ENCODE results near the gene SNPH.

GRCh38 chr20:1307571-1307971 lies 41.5 kb downstream of the SNPH start:
- no peak for TF ChIP-seq EP300 (IDR thresholded peaks at IDR 0.05; ENCODE audit: borderline replicate concordance)
- TF ChIP-seq TEAD4 (IDR thresholded peaks at IDR 0.05): no peak
- no peak for TF ChIP-seq MAX (IDR thresholded peaks at IDR 0.05)
- no peak for TF ChIP-seq RAD21 (IDR thresholded peaks at IDR 0.05; ENCODE audit: low read depth)
- TF ChIP-seq ZBTB7A (IDR thresholded peaks at IDR 0.05; ENCODE audit: low read depth): no peak
- no peak for TF ChIP-seq TAF1 (IDR thresholded peaks at IDR 0.05; ENCODE audit: low read depth)
- TF ChIP-seq REST (IDR thresholded peaks at IDR 0.05; ENCODE audit: low read depth): no peak
- TF ChIP-seq YY1 (IDR thresholded peaks at IDR 0.05; ENCODE audit: low read depth): no peak
- TF ChIP-seq EGR1 (IDR thresholded peaks at IDR 0.05): no peak
- no peak for TF ChIP-seq CEBPB (IDR thresholded peaks at IDR 0.05)
- no peak for TF ChIP-seq CREB1 (IDR thresholded peaks at IDR 0.05; ENCODE audit: low read depth)

All from Ishikawa (cell line).